Activated CD4-positive, CD25-positive, alpha-beta regulatory T cell (primary cell): ENCODE measurements around the gene GTSE1.

ENCODE experiments used
- DNase-seq, 4 experiments: peaks; one replicate each; lab custom pipeline; 2025; lab: John Stamatoyannopoulos, UW

GTSE1 gene

GRCh38 chr22:46379066-46379930, 82.6 kb downstream of the GTSE1 start:
- no peak for DNase-seq

- no peak for DNase-seq
Observed at GRCh38 chr22:46380069-46380468, 83.4 kb downstream of the GTSE1 start.
